Iris pigment epithelial cell (primary cell): ENCODE data around the gene SATB2.

Experiments used
- DNase-seq: peaks from one replicate; pipeline ENCODE4 v3.0.0-alpha.2; 2011; ENCODE audit warnings: low read depth

The SATB2 gene

DNA sequence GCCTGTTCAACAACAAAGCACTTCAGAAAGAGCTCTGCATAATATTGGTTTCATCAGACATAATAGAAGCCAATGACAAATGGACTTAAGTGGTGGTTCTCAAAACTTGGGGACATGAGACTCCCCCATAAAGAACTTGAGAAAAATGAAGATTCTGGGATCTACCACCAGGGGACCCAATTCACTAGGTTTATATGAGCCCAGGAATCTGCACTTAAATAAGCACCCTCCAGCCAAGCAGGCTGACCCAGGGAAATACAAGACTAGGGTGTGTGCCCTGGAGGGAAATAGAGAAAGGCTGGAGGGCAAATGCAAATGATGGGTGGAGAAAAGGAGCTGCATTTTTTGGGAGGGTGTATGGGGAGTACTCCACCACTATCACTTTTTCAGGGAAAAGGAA, 52.5 kb downstream of the SATB2 start:
- DNase-seq, result peak; percentile 8

GRCh38 chr2:199404841-199405240, 52.9 kb downstream of the SATB2 start:
- DNase-seq, result peak; percentile 71

DNA sequence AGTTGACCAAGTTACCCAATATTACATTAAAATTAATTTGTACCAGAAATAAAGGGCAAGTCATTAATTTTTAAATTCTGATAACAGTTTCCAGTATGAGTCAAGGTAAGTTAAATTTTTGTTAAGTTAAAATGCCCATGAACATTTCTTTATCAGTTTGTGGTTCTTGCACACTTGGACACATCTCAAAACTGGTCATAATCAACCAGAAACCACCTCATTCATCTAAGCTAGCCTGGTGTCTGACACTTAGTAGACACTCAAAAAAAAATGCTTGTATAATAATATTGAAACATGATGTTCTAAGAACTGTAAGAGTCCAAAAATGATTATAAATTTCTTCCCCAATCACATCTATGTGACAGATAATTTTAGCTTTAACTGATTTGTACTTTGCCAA, 62.4 kb downstream of the SATB2 start:
- no peak for DNase-seq

- no peak for DNase-seq
Measured at GRCh38 chr2:199392363-199392762, 65.4 kb downstream of the SATB2 start.

DNA sequence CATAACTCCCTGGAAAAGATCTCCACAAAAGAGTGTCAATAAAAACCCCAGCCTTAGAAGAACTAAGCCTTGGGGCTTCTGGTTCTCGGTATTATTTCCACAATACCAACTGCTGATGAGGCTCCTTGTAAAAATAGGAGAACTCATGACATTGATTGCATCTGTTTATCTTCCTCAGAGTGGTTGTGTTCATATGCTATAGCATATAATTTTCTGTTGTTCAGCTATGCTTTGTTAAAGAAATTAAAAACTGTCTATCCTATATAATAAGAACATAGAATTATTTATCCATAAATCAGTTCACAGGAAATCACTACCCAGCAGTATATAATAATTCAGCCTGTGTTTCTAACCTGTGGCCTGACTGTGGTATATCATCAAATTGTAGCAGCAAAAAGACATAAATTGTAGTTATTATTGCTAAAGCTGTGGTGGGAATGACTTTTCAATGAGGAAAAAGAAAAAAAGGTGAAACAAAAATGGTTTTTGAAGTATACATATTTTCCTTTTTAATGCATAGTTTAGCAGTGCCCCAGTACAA, 68.9 kb downstream of the SATB2 start:
- DNase-seq, result no peak

- DNase-seq, result no peak
Measured at GRCh38 chr2:199384043-199384442, 73.7 kb downstream of the SATB2 start.

DNA sequence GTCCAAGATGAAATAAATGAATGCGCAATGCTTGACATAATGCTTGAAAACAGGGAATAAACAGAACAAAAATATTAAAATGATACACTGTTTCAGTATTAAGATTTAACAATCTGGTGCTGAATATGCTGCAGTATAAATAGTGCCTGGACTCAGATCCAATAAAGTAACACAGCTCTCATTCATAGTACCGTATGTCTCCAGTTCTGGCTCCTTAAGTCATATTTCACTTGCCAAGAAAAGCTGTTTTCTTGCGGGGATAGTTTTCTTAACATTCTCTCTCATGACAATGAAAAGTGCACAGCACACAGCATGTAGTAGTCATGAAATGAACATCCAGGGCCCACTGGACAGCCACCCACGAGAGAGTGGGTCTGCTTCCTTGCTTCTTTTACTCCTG, 74.7 kb downstream of the SATB2 start:
- DNase-seq, result no peak

DNA sequence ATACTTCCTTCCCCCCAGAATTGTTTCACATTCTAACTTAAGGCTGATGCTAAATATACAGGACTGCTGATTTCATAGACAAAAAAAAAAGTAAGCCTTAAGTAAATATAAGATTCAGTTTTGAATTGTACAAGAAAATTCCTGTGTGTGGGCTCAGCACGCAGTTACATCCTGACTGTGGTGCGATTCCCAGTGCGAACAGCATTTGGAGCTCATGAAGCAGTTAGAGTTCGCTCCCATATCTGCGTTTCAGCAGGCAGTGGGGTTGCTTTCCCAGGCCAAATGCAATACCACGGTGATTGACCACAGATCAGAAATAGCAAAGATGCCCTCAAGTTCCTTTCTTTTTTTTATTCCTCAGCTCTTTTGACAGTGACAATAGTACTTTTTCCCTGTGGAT, 75.6 kb downstream of the SATB2 start:
- peak; percentile 9 for DNase-seq

GRCh38 chr2:199381531-199381930, 76.2 kb downstream of the SATB2 start:
- DNase-seq, result no peak

DNA sequence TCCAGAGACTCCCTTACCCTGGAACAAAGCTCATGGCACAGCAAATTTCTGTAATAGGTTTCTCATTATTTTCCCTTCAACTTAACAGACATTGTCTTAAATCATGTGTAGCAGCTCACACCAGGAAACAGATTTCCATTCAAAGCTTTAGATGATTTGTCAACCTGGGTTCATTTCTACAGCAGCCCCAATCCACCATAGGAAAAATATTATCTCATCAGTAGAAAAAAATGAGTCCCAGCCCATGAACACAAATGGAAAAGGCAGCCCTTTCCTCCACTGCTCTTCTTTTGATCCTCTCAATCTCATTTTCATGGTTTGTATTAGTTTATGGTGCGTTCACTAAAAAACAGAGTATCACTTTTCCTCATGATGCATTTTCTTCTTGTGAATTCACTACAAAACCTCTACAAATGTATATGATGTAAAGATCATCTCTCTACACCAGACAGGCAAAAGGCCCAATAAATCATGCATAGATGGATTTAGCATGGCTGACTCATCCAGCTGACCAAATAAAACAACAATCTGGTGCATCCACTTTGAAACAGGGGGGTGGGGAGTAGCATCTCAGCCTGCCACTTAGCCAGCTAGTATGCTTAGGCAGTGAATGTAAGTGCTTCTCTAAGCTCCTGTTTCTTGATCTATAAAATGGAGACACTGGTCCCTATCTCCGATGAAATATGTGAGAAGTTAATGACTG, 78.6 kb downstream of the SATB2 start:
- DNase-seq, result peak; percentile 62

- no peak for DNase-seq
Measured at GRCh38 chr2:199370150-199370780, 87.5 kb downstream of the SATB2 start.

DNA sequence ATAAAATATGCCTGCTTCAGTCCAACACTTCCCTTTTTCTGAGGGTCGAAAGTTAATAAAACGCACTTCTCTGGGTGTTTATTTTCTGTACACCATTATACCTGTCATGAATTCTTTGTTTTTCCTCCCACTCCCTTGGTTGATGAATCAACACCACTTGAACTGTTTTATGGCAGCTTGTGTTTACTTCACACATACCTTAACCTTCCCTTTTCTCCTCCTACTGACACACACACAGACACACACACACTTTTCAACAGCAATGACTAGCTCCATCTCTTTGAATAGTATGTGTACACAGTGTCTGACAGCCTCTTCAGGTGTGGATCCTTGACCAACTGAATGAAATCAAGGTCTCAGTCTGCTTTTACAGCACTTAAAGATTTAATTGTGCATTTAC, 91.3 kb downstream of the SATB2 start:
- DNase-seq, result peak; percentile 12

DNA sequence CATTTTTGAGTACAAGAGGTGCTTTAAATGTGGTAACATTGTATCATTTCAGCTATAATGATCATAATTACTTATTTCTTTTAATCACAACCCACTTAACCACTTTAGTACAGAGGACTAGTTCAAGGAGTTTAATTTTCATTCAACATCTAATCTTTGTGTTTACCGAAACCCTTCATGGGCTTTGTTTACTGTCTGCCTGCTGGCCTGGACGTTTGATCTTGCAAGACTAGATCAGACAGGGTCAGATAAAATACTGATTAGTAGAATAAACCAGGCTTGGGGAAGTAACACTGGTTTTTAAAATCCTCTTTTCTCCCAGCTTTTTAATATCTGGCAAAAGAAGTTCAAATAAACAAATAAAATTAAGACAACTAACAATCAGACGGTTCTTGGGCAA, 93.6 kb downstream of the SATB2 start:
- DNase-seq, result no peak

DNA sequence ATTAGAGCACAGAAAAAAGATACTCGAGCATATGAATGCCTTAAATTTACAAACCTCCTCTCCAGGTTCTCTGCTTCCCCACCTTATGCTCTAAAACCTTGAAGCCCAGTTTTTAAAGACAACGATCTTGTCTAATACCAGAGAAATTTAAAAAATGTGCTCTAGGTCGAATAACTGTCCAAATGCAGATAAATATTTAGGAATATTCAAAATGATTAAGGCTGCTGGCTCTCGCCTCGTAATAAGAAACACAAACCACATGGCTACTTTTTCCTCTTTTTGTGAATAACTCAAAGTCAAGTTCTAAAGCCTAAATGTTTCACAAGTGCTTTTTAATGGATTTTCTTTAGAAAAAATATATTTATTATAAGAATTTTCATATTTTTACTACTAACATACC, 101.3 kb downstream of the SATB2 start:
- DNase-seq, result no peak

DNA sequence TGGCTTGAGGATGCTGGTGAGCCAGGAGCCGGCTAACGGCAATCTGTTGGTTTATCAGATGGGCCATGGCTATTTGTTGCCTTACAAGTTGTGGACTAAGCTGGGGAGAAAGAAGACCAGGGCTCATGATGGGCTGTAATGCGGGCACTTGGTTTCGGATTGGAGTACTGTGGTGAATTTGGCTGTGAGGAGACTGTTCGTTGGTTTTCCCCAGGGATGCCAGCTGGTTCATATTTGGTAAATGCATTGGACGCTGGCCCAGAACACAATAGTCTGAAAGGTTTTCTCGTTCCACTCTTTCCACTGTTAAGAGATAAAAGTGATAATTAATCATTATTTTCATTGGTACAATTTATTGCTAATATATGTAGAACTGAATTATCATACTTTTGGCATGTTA, 108.9 kb downstream of the SATB2 start:
- DNase-seq, result no peak

DNA sequence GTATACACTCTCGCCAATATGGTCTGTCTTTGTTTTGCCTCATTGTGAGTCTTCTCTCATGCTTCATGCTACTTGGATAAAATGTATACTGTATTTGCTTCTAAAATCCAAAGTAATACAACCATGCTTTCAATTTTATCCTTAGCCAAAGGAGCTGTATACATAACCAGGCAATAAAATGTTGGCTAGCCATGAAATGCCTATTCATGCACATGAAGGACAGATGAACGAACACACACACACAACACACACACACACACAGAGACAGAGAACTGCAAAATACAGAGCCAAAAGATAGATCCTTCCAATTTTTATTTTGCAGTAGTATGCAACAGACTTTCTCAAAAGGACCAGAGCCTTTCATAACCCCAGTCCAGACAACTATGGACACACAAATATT, 113.7 kb downstream of the SATB2 start:
- no peak for DNase-seq

- DNase-seq, result no peak
Measured at GRCh38 chr2:199342334-199342733, 115.4 kb downstream of the SATB2 start.

DNA sequence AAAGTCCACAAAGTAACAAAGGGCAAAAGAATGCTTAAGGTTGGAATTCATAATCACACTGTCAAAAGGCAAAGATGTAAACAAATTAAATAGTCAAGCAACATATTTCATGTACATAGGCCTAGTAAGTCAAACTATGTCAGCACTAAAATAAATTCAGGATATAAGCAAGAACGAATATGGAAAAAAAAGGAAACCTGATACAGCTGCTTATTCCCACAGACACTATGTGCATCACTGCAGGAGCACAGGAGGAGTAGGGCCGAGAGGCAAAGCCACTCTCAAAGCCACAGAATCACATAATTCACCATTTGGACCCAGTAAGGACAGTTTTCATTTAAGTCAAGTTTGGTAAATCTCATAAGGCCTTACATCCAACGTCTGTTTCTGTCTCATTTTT, 116.6 kb downstream of the SATB2 start:
- DNase-seq, result no peak

GRCh38 chr2:199339891-199340605, 117.7 kb downstream of the SATB2 start:
- DNase-seq, result no peak

DNA sequence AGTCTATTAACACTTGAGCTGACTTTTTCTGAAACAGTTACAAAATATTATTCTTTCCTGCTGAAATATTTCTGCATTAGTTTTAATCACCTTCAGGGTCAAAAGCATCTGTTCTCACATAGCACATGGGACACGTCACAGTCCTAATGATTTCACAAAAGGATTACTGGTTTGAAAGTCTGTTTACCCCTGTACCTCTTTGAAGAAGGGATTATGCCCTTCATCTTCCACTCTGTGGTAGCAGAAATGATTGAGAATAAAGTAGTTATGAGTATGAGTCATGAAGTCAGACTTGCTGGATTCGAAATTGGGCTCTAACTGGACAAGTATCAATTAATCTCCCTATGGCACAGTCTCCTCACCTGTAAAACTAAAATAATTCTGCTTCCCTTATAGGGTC, 121.2 kb downstream of the SATB2 start:
- peak; percentile 38 for DNase-seq

- DNase-seq, result no peak
Measured at GRCh38 chr2:199335502-199335901, 122.2 kb downstream of the SATB2 start.

DNA sequence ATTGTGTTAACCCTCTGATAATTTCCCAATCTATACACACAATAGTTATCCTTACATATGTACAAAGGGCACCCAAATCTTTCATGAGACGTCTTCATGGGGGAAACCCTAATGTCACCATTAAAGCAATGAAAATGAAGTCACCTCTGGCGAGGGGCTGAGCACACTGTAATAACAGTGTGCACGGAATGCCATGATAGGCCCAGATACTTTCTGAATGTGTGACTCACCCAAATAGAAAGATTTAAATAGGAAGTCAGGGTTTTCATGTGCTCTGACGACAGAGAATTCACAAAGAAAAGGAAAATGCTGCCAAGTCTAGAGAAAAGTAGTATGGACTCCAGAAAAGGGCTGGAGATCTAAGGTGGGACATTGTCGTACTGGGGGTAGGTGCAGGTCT, 128.3 kb downstream of the SATB2 start:
- DNase-seq, result peak; percentile 50

DNA sequence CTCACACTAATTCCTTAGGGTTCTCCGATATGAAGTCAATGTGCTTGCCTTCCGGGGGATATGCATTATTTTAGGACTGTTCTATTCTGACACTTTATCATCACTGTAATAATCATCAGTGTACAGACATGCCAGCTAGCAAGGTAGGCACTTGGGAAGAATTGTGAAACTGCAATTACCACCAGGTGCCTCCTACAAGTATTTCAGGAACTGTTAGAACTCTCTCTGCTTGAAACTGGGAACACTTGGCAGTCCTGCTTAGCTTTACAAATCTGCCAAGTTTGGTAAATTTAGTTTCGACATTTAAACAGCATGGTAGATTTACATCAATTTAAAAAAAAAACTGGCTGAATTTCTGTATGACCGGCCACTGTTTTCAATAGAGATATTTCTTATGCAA, 128.7 kb downstream of the SATB2 start:
- no peak for DNase-seq
